ENCODE results near the gene TPK1. TPM values are rescaled to one million over a fixed set of nuclear protein-coding genes. Genes with fewer than 3 reads are reported as not detected.

The TPK1 gene
- total RNA-seq, 2 donors from 2014 or later: 4.1 to 6.4 TPM

GRCh38 chr7:144519925-144520324 lies 315.9 kb downstream of the TPK1 start:
- peaks cover 0 to 6% of the 10 kb centered on the region in 2 donors for H3K4me1 ChIP-seq
- H3K27me3 ChIP-seq: no peaks in the 10 kb centered on the region
- no peaks in the 10 kb centered on the region for H3K36me3 ChIP-seq
- H3K27ac ChIP-seq: no peak overlapping the region
- DNase-seq (ENCODE audit: low spot score): no peak
- no peaks in the 10 kb centered on the region for H3K9me3 ChIP-seq
- H3K4me3 ChIP-seq: no peak overlapping the region
- TF ChIP-seq CTCF (IDR thresholded peaks at IDR 0.05): no peak

DNA sequence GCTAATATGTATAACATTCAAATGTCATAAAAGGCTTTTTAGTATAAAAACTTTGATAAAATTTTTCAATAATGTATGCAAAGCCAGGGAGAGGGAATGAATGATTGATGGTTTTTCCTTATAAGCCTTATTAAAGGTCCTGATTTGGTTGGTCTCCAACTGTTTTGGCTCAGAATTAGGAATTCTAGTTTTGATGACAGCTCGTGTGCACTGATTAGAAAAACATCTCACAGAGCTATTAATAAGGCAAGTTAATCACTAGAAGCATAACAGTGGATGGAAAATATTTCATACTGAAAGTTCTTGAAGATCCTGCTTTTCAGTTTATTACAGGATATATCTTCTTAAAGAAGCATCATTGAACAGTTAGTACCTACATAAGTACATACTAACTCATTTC lies 317.5 kb downstream of the TPK1 start:
- TF ChIP-seq CTCF (IDR thresholded peaks at IDR 0.05): no peak
- H3K4me3 ChIP-seq: no peak overlapping the region
- H3K4me1 ChIP-seq: peaks cover 0 to 6% of the 10 kb centered on the region in 2 donors
- H3K36me3 ChIP-seq: no peaks in the 10 kb centered on the region
- no peaks in the 10 kb centered on the region for H3K27me3 ChIP-seq
- H3K27ac ChIP-seq: no peak overlapping the region
- no peak for DNase-seq (ENCODE audit: low spot score)
- no peaks in the 10 kb centered on the region for H3K9me3 ChIP-seq

- DNase-seq (ENCODE audit: low spot score): no peak
- Histone ChIP-seq H3K4me3 (no peak overlapping the region), H3K27me3 (no peaks in the 10 kb centered on the region), H3K27ac (no peak overlapping the region), H3K36me3 (no peaks in the 10 kb centered on the region), H3K9me3 (no peaks in the 10 kb centered on the region), H3K4me1 (peaks cover 0 to 6% of the 10 kb centered on the region in 2 donors)
- TF ChIP-seq CTCF (IDR thresholded peaks at IDR 0.05): no peak
Measured at GRCh38 chr7:144517749-144518148, 318.1 kb downstream of the TPK1 start.

DNA sequence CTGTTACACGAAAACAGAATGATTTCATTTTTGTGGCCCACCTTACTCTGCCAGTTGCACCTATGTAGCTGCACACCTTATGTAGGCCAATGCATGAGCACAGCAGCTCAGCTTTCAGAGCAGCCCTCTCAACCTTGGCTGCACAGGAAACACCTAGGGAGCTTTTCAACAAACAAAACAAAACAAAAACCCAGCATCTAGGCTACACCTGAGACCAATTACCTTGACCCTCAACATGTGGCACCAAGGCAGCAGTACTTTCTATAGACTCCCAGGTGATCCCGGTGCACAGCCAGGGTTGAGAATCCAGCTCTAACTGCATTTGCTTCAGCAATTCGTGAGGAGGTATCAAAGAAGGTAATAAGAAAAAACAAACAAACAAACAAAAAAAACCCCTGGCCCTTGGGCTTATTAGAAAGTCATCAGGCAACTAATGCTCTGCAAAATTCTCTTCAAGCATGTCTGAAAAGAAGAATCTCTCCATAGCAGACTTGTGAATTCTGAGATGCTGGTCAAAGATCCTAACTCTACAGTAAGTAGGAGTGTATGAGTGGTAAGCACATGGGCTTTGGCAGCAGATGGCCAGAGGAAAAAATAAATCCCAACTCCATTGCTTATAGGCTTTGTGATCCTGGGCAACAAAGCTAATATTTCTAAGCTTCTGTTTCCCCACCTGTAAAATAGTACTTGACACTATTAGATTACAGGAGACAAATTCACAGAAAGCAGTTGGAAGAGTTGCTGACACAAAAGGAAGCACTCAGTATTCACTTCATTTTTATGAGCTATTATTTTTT lies 318.9 kb downstream of the TPK1 start:
- H3K27me3 ChIP-seq: no peaks in the 10 kb centered on the region
- no peaks in the 10 kb centered on the region for H3K36me3 ChIP-seq
- H3K4me1 ChIP-seq: peaks cover 0 to 6% of the 10 kb centered on the region in 2 donors
- H3K27ac ChIP-seq: no peak overlapping the region
- no peaks in the 10 kb centered on the region for H3K9me3 ChIP-seq
- no peak overlapping the region for H3K4me3 ChIP-seq
- no peak for DNase-seq (ENCODE audit: low spot score)
- no peak for TF ChIP-seq CTCF (IDR thresholded peaks at IDR 0.05)

- TF ChIP-seq CTCF (IDR thresholded peaks at IDR 0.05): peak in 1 of 2 donors; percentile 60
- Histone ChIP-seq H3K9me3 (no peaks in the 10 kb centered on the region), H3K4me3 (no peak overlapping the region), H3K27ac (no peak overlapping the region), H3K36me3 (no peaks in the 10 kb centered on the region), H3K27me3 (no peaks in the 10 kb centered on the region), H3K4me1 (no peaks in the 10 kb centered on the region)
- no peak for DNase-seq (ENCODE audit: low spot score)
Measured at GRCh38 chr7:144513334-144513733, 322.5 kb downstream of the TPK1 start.

DNA sequence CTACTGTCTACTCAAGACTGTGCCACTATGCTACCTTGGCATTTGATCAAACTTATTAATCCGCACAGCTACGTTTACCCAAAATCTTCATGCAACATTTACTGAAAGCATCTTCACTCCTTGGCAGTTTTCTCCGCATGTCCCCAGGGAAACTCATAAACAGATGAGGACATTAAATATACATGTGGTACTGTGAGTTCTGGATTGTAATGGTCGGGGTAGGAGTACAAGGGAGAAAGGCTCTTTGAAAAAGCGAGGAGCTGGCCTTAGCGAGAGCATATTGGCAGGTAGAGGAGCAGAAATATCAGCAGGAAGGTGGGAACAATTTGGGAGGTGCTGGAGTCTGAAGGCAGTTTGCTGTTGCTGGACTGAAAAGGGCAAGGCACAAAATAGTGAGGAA lies 325.2 kb downstream of the TPK1 start:
- Histone ChIP-seq H3K27ac (no peak overlapping the region), H3K4me3 (no peak overlapping the region), H3K9me3 (peaks cover 0 to 6% of the 10 kb centered on the region in 2 donors), H3K27me3 (no peaks in the 10 kb centered on the region), H3K36me3 (no peaks in the 10 kb centered on the region), H3K4me1 (no peaks in the 10 kb centered on the region)
- TF ChIP-seq CTCF (IDR thresholded peaks at IDR 0.05): no peak
- DNase-seq (ENCODE audit: low spot score): no peak

Data from right atrium auricular region (tissue), 2 donors.